HG02610 (cell line): Measurements from ENCODE around the gene RGMA.
"Not testable (repeated sequence)": the region's sequence is repeated elsewhere in the genome, so short reads cannot be mapped to it uniquely, and the experiment has no call there.

Experiments used
- ATAC-seq: cut with Tn5 transposase; IDR thresholded peaks from one replicate; pipeline ENCODE4 v1.9.1; 2021; ENCODE audit warnings: mild to moderate bottlenecking, moderate library complexity; ENCODE audit not compliant: unreplicated experiment

Gene RGMA

DNA sequence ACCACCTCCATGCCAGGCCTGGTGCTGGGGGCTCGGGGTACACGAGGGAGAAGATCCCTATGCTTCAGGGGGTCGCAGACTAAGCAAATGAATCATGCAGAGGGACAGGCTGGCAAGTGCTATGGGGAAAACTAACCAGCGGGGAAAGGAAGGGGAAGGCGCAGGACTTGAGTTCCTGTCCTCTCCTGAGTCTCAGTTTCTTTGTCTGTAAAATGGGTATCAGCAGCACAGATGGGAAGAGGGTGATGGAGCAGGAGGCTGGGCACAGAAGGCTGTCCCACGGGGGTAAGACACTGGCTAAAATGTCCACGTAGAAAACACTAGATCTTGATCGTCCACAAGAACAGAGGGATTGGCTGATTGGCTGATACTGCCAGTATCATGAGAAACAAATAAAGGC is 39.8 kb downstream of the RGMA start:
- ATAC-seq: no peak

DNA sequence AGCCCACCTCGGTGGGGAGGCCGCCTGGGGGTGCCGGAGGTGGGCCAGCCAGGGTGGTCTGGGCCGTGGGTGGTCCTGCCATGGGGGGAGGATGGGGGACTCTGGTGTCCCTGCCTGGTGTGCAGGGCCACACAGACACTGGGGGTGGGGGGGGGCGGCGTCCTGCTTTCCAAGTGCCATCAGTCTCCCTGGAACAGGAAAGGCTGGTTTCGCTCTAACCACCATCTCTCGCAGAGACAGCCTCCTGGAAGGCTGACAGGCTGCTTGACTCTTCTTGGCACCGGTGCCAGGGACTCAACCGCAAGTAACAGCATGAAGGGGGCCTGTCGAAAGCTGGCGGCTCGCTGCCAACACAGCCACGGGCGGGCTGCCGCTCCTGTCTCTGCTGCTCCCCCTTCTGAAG is 40.3 kb downstream of the RGMA start:
- ATAC-seq: no peak

DNA sequence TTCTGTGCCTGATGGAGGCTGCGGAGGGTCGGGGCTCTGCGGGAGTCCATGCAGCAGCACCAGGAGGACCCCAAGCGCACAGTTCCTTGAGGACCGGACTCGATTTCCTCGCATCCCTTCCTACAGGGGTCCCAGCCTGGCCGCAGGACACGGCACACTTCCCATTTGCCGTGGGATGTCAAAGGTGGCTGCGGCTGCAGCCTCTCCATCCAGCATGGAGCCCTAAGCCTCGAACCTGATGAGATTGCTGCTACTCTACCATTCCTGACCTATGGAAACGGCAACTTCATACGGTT is 40.6 kb downstream of the RGMA start:
- ATAC-seq: no peak

DNA sequence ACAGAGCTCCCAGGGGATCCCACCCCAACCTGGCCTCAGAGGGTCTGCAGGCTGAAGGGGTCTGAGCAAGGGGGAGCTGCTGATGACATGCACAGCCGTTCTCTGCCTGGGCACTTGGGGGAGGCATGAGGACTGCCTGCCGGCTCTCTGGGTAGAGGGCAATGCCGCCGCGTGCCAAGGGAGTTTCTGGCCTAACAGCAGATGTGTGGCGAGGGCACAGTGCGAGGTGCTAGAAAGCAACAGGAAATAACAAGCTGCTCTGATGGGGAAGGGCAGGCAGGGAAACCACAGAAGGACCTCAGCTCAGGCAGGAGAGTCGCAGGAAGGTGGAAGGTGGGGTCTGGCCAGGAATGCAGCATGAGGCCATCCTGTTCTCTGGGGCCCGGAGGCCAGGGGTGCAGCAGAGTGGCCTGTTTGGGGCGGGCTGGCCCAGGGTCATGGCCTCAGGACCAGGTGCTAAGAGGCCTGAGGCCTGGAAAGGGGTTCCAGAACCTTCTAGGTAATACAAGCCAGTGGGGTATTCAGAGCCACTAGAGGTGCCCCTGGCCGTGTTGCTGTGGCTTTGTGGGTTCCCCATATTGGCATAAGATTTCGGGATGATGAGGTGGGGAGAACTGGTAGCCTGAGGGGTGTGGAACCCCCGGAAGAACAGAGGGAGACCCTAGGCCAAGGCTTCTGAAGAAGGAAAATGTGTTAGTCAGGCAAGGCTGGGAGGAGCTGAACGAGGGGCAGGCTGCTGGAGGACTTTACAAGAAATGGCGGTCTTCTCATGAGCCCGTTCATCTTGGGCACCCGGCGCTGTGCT is 41.2 kb downstream of the RGMA start:
- no peak for ATAC-seq

DNA sequence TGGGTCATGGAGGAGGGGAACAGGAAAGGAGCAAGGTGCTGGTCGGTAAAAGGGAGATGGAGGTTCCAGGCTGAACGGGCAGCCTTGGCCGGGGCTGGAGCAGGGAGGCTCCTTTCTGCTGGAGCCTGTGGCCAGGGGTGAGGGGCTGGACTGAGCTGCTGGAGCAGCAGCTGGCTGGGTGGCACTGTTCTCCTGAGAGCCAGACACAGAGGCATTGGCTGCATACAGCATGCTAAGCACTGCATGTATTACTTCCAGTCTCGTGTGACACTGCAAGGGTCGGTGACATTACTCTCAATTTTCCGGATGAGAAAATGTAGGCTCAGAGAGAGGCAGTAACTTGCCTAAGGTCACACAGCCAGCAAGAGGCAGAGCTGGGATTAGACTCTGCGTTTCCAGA is 42.3 kb downstream of the RGMA start:
- ATAC-seq: no peak

DNA sequence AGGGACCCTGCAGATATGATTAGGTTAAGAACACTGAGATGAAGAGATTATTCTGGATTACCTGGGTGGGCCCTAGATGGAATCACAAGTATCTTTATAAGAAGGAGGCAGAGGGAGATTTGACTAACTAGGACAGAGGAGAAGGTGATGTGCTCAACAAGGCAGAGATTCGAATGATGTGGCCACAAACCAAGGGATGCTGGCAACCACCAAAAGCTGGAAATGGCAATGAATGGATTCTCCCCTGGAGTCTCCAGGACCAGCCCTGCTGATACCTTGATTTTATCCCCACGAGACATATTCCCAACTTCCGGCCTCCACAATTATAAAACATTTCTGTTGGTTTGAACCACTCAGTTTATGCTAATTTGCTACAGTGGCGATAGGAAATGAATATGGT is 42.9 kb downstream of the RGMA start:
- ATAC-seq: no peak

DNA sequence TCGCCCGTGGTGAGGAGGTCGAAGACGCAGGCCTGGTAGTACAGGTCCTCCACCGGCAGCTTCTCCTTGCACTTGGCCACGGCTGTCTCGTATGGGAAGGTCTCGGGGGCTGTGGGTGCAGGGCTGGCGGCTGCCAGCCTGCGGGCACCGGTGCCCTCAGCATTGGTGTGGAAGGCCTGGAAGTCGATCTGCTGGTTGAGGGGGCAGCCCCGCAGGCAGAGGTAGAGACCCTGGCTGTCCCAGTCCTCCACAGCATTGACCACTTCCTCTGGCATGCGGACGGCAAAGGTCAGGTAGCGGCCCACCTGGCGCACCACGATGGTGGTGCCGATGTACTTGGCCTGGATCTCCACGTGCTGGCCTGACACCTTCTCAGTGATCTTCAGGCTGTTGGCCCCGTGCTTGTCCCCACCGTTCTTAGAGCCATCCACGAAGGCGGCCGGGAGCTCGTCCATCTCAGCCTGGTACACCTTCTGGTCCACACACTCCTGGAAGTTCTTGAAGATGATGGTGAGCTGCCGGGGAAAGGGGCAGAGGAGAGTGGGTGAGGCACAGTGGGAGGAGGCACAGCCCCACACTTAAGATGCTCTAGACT is 43.7 kb downstream of the RGMA start:
- ATAC-seq: no peak

DNA sequence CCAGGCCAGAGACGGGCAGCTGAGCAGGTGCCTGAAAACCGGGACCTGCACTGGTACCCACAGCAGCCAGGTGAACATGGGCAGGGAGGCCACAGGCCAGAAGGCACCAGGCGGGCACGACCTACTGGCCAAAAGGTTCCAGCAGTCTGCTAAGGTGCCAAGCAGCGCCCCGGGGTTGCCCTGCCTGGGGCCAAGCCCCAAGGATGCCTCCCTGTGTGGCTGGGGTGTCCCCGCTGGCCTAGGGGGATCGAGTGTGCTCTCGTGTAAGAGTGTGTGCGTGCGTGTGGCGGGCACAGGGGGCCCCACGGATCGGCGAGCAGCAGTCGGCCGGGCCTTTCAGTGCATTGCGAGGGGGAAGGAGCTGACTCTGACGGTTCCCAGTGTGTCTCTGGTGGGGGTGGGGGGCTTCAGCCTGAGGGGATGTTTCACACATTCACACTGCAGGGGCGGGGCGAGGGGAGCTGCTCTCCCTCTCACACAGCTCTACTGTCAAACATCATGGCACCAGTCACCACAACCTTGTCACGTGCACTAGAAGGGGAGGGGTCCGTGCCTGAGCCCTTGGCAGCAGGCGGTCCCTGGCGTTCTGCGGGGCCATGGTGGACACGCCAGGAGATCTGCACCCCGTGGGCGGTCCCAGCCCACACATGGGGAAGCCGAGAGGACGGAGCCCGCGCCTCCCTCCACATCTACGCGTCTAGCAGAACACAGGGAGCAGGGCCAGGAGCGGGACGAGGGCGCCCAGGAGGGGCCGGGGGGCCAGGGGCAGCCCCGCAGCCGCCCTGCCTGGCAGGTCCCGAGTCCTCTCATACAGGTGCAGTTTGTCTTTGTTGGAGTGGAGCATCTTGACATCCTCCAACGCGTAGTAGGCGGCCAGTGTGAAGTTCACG is 44.5 kb downstream of the RGMA start:
- no peak for ATAC-seq

DNA sequence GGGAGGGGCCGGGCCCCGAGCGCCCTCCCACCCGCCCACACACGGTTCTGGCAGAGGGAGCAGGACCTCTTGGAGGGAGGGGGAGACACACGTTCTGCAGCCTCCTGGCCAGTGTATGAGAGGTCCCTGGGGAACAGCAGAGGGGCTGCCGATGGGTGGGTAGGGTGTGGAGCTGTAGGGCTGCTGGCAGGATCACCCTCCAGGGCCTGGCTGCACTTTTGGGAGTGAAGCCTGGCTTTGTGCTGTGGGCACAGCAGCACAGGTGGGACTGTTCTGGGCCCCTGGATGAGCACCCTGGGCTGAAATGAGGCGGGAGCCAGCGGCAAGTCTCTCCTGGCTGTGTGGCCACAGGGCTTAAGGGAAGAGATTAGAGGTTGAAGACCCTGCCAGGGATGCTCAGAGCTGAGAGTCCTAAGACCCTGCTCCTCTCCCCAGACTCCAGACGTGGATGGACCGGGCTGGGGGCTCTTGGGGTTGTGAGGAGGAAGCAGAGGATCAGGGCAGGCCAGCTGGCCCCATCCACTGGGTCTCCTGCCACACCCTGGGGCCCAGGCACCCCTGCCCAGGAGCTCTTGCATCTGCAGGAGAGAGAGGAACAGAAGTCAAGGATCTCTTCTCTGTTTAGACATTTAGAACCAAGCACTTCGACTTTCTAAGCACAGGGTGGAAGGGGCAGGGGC is 45.2 kb downstream of the RGMA start:
- no peak for ATAC-seq

DNA sequence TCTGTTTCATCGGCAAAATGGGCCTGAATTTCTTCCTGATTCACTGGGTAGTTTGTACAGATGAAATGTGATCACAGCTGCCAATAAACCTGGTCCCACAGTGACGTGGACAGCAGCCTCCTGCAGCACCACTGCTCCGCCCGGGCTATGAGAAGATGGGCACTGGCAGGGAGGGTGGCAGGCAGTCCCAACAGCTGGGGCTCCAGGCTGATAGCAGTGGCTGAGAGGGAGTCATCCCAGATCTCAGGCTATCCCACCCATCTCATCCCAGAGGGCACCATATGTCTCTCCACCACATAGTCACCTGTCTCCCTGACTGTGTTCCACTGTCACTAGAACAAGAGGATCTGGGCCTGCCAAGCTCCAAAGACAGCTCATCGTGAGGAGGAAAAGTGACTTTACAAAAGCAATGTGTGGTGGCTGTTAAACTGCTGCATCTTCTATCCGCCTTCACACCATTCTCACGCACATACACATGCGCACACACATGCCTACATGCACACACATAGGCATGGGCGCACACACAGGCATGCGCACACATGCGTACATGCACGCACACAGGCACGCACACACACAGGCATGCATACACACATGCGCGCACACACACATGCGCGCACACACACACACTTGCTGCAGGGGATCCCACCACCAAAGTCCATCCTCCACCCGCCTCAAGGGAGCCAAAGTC is 46.2 kb downstream of the RGMA start:
- no peak for ATAC-seq

DNA sequence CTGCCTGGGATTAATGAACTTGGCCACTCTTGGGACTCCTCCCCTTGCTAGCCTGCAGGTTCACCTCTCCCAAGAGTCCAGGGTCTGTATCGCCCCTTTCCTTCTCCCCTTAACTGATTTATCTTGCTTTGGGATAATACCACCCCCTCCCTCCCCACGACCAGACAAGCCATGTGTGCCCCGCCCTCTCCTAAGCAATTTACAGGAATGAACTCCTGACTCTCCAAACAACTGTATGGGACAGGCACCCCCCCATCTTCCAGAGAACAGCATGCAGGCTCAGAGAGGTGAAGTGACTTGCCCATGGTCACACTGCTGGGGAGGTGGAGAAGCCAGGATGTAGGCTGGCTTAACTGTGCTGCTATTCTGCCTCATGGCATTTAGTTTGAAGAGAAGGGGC is 46.8 kb downstream of the RGMA start:
- ATAC-seq: no peak

DNA sequence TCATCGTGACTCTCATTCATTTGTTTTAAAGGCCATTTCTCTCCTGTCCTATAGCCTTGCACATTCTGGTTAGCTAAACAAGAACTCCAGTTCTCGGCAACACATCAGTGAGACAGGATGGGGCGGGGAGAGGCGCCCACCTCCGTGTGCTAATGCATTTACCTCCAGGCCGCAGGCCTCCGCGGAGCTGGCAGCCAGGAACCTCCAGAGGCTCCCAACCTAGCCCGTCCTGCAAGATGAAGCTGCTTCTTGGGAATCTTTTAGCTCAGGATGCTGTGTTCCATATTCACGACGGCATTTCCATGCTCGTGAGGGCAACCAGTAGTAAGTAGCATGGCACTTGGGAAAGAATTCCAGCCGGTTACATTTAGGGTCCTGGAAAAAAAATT is 47.9 kb downstream of the RGMA start:
- no peak for ATAC-seq

DNA sequence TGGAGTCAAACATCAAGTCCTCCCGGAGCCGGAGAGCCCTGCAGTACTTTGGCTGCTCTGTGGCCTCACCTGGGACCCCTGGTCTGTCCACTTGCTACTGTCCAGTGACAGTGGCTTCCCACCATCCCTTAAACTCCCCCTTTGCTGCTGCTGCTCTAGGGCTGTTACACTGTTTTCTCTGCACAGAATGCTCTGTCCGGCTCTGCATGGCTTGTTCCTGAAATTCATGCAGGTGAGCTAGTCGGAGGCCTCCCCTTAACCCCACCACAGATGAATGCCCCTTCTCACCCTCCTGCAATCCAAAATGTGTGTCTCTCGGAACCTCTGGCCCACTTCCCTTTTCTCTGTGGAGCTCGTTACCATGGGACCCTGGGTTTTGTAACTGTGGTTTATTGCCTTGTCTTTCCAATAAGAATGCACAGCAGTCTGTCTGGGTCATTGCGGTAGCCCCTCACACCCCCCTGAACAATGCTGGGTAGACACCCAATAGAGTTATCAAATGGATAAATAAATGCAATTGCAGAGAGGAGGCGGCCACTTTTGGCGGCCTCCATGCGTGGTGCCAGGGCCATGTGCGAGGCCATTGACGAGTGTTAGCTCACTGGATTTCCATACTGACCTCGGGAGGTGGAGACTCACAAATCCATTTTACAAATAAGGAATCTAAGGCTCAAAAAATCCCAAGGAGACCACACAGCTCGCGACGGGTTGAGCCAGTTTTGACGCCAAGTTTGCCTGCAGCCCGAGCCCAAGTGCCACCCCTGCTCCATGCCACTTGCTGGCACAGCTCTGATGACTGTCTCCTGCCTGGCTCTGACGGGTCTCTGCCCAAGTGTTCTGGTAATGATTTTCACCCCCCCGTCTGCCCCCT is 48.5 kb downstream of the RGMA start:
- ATAC-seq: no peak

DNA sequence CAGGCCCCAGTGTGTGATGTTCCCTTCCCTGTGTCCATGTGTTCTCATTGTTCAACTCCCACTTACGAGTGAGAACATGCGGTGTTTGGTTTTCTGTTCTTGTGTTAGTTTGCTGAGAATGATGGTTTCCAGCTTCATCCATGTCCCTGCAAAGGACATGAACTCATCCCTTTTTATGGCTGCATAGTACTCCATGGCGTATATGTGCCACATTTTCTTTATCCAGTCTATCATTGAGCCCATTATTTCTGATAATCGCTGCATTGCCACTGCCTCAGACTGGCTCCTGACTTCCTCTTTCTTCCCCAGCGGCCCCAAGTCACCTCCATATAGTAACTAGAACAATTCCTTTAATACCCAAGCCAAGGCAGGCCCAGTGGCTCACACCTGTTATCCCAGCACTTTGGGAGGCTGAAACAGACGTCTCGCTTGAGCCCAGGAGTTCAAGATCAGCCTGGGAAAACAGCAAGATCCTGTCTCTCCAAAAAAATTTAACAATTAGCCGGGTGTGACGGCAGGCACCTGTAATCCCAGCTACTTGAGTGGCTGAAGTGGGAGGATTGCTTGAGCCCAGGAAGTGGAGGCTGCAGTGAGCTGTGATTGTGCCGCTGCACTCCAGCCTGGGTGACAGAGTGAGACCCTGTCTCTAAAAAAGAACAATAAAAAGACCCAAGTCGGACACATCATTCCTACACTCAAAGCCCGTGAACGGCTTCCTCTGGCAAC is 49.3 kb downstream of the RGMA start:
- not testable (repeated sequence) for ATAC-seq

DNA sequence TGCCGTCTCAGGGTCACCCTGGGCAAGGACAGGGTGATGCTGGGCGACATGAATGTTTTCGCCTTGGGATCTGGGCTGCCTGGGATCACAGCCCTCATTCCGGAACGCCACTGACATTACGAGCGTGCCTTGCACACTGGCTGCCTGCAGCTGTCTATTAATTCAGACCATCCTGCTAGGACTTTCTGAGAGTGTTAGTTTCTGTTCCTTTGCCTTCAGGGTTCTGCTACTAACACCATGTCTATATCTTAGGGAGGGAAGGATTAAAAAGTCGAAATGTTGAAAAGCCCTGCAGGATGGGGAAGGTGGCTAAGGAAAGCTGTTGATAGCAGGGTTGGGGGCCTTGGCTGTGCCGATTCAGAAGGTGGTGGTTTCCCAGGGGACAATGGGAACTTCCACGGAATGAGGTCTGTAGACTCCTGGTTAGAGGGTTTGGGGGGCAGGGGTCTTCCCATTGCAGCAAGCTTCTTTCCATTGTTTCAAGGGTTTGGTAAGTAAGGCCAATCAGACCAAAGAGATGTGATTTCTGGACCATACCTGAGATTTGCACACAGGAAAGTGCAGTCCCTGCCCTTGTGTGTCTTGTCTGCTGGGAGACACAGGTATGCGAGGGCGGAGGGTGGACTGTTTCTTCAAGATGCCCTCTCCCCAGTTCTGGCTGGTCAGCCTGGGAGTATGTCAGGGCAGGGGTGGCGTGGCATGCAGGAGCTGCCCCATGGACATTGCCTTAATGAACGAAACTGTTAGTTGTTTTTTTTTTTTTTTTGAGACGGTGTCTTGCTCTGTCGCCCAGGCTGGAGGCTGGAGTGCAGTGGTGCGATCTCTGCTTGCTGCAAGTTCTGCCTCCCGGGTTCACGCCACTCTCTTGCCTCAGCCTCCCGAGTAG is 50.9 kb downstream of the RGMA start:
- no peak for ATAC-seq

DNA sequence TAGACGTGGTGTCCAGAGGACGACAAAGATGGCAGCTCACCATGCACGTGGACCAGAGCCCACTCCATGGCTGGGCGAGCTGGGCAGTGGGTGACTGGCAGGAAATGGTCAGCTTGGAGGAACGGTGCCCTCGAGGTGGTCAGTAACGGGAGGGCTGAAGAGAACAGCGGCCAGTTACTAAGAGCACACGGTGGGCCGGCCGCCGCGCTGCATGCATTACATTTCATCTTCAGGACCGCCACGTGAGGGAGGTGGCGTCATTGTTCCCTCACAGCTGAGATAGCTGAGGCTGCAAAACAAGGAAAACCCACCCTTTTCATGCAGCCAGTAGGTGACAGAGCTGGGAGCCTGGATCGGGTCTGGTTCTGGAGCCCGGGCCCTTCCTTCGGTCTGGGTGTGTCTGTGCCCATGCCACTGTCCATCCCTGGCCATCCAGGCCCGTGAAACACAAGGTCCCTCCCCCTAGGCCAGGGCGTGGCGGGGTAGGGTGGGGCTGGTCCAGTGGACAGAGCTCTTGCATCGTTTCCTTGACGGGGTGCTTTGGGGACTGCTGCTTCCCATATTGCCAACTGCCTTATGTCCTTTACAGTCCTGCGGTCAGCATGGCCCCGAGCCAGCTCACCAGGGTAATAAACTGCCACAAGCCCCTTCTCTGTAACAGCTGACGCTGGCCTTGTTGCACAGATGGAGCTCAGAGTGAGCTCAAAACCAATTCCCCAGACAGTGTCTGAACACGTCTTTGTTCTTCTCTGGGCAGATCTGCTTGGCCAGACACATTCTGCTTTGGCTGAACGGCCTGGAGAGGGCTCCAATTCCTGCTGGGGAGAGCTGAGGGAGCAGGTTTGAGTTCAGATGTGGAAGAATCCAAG is 51.8 kb downstream of the RGMA start:
- ATAC-seq: no peak
